Osteocyte (in vitro differentiated cells): ENCODE measurements around the gene MYOCOS. TPM values are rescaled to one million over a fixed set of nuclear protein-coding genes. Genes with fewer than 3 reads are reported as not detected.

ENCODE experiments used
- DNase-seq: peaks from one replicate; pipeline ENCODE4 v3.0.0; 2021; ENCODE audit warnings: mixed read lengths; ENCODE audit not compliant: unreplicated experiment; ENCODE audit errors: extremely low spot score
- H3K27ac Mint-ChIP-seq: one replicate; pipeline ENCODE4 v1.8.0; 2021; ENCODE audit warnings: mild to moderate bottlenecking, mixed read lengths; ENCODE audit not compliant: unreplicated experiment
- H3K27me3 Mint-ChIP-seq: one replicate; pipeline ENCODE4 v1.8.0; 2021; ENCODE audit warnings: mixed read lengths; ENCODE audit not compliant: unreplicated experiment
- H3K36me3 Mint-ChIP-seq: one replicate; pipeline ENCODE4 v1.8.0; 2021; ENCODE audit warnings: mixed read lengths; ENCODE audit not compliant: unreplicated experiment
- H3K4me1 Mint-ChIP-seq: one replicate; pipeline ENCODE4 v1.8.0; 2021; ENCODE audit warnings: mixed read lengths; ENCODE audit not compliant: unreplicated experiment
- H3K4me3 Mint-ChIP-seq: one replicate; pipeline ENCODE4 v1.8.0; 2021; ENCODE audit warnings: mild to moderate bottlenecking, moderate library complexity, mixed read lengths; ENCODE audit not compliant: unreplicated experiment
- H3K9me3 Mint-ChIP-seq: one replicate; pipeline ENCODE4 v1.8.0; 2021; ENCODE audit warnings: mixed read lengths; ENCODE audit not compliant: unreplicated experiment
- CTCF ChIP-seq: fragments of 200-600 bp; sonication (generic); IDR thresholded peaks from 2 replicates; pipeline ENCODE4 v1.5.0; 2021; ENCODE audit warnings: antibody characterized with exemption, mild to moderate bottlenecking, moderate library complexity
- total RNA-seq: library from RNA; stranded (reverse); gene quantifications from 2 replicates; pipeline ENCODE4 v1.2.1, GENCODE V29; 2021

Gene MYOCOS
- total RNA-seq, 1 donor from 2014 or later, result not detected

GRCh38 chr1:171583591-171584201, 38.3 kb upstream of the MYOCOS start:
- Mint-ChIP-seq H3K4me3 (no peak overlapping the region), H3K27me3 (no peaks in the 10 kb centered on the region), H3K4me1 (no peaks in the 10 kb centered on the region), H3K9me3 (no peaks in the 10 kb centered on the region), H3K36me3 (peaks cover 61% of the 10 kb centered on the region), H3K27ac (no peak overlapping the region)
- no peak for TF ChIP-seq CTCF
- DNase-seq, result no peak

- DNase-seq, result no peak
- Mint-ChIP-seq H3K9me3 (no peaks in the 10 kb centered on the region), H3K36me3 (peaks cover 61% of the 10 kb centered on the region), H3K27me3 (no peaks in the 10 kb centered on the region), H3K4me3 (no peak overlapping the region), H3K27ac (peak overlapping the region; percentile 44), H3K4me1 (peaks cover 10% of the 10 kb centered on the region)
- no peak for TF ChIP-seq CTCF
Measured at GRCh38 chr1:171585715-171586114, 36.3 kb upstream of the MYOCOS start.

- Mint-ChIP-seq H3K9me3 (no peaks in the 10 kb centered on the region), H3K4me3 (no peak overlapping the region), H3K4me1 (peaks cover 10% of the 10 kb centered on the region), H3K36me3 (peaks cover 71% of the 10 kb centered on the region), H3K27me3 (no peaks in the 10 kb centered on the region), H3K27ac (no peak overlapping the region)
- no peak for TF ChIP-seq CTCF
- no peak for DNase-seq
Measured at GRCh38 chr1:171588230-171588629, 33.8 kb upstream of the MYOCOS start.

- DNase-seq, result no peak
- peaks cover 63% of the 10 kb centered on the region for H3K36me3 Mint-ChIP-seq
- no peak overlapping the region for H3K4me3 Mint-ChIP-seq
- no peaks in the 10 kb centered on the region for H3K27me3 Mint-ChIP-seq
- peaks cover 10% of the 10 kb centered on the region for H3K4me1 Mint-ChIP-seq
- no peak for TF ChIP-seq CTCF
- peak overlapping the region; percentile 65 for H3K27ac Mint-ChIP-seq
- no peaks in the 10 kb centered on the region for H3K9me3 Mint-ChIP-seq
Measured at GRCh38 chr1:171590022-171590421, 32.0 kb upstream of the MYOCOS start.

GRCh38 chr1:171595324-171595723, 26.7 kb upstream of the MYOCOS start:
- TF ChIP-seq CTCF, result no peak
- Mint-ChIP-seq H3K9me3 (peaks cover 12% of the 10 kb centered on the region), H3K27ac (peak overlapping the region; percentile 54), H3K36me3 (peaks cover 40% of the 10 kb centered on the region), H3K4me1 (peaks cover 2% of the 10 kb centered on the region), H3K4me3 (no peak overlapping the region), H3K27me3 (no peaks in the 10 kb centered on the region)
- DNase-seq, result no peak
